GM23338 (cell line): ENCODE measurements around the gene ME3.

Experiments
- CTCF ChIP-seq, 2 experiments: fragments of 200-600 bp in 1 of 2; sonication (generic) in 1 of 2; conservative IDR thresholded peaks; 2 replicates each; pipeline versions ENCODE4 v1.5.1 to v1.6.1; 2016 to 2017; ENCODE audit warnings: antibody characterized with exemption in 2 of 2, low read depth in 2 of 2, mild to moderate bottlenecking in 2 of 2, moderate library complexity in 1 of 2
- EZH2 ChIP-seq: fragments of 200-600 bp; sonication (generic); IDR thresholded peaks from one replicate; pipeline ENCODE4 v1.8.0; 2017; ENCODE audit warnings: antibody characterized with exemption, mild to moderate bottlenecking, low read depth; ENCODE audit not compliant: unreplicated experiment
- TF ChIP-seq, protein P1 (sequence below): IDR thresholded peaks from one replicate; pipeline ENCODE4 v1.6.1; 2018; ENCODE audit warnings: antibody characterized with exemption; ENCODE audit not compliant: unreplicated experiment

- TF ChIP-seq, protein P1, sequence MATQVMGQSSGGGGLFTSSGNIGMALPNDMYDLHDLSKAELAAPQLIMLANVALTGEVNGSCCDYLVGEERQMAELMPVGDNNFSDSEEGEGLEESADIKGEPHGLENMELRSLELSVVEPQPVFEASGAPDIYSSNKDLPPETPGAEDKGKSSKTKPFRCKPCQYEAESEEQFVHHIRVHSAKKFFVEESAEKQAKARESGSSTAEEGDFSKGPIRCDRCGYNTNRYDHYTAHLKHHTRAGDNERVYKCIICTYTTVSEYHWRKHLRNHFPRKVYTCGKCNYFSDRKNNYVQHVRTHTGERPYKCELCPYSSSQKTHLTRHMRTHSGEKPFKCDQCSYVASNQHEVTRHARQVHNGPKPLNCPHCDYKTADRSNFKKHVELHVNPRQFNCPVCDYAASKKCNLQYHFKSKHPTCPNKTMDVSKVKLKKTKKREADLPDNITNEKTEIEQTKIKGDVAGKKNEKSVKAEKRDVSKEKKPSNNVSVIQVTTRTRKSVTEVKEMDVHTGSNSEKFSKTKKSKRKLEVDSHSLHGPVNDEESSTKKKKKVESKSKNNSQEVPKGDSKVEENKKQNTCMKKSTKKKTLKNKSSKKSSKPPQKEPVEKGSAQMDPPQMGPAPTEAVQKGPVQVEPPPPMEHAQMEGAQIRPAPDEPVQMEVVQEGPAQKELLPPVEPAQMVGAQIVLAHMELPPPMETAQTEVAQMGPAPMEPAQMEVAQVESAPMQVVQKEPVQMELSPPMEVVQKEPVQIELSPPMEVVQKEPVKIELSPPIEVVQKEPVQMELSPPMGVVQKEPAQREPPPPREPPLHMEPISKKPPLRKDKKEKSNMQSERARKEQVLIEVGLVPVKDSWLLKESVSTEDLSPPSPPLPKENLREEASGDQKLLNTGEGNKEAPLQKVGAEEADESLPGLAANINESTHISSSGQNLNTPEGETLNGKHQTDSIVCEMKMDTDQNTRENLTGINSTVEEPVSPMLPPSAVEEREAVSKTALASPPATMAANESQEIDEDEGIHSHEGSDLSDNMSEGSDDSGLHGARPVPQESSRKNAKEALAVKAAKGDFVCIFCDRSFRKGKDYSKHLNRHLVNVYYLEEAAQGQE = no peak
- TF ChIP-seq EZH2 = no peak
- TF ChIP-seq CTCF (conservative IDR thresholded peaks at IDR 0.05; ENCODE audit: low read depth in 2 of 2) = no peak
Observed at GRCh38 chr11:86500500-86501140, 171.8 kb downstream of the ME3 start.
